GM12878 (cell line): ENCODE measurements around the gene TACC3. TPM values are rescaled to one million over a fixed set of nuclear protein-coding genes. Genes with fewer than 3 reads are reported as not detected.

ENCODE experiments used
- ATAC-seq: fragments of 200-7000 bp; cut with Tn5 transposase; 3 replicates; pipeline ENCODE4 v1.9.1; 2020; ENCODE audit warnings: mild to moderate bottlenecking, moderate library complexity
- BruUV-seq: library from RNA; stranded (reverse); fragments of 400-500 nt; replicated peaks from 2 replicates; lab custom pipeline; 2021; lab: Mats Ljungman, UMichigan
- CTCF ChIA-PET: fragments of 300-600 bp; sonication (Branson Sonifier 250); formaldehyde crosslinking; extraction: SDS; loops from one replicate; lab custom pipeline; 2021; ENCODE audit warnings: inconsistent platforms; lab: Yijun Ruan, JAX
- POLR2A ChIA-PET: fragments of 350-600 bp; formaldehyde crosslinking; extraction: SDS; loops from one replicate; lab custom pipeline; 2021; ENCODE audit warnings: inconsistent platforms; lab: Charles Lee
- RAD21 ChIA-PET: fragments of 300-600 bp; sonication (Branson Sonifier 250); formaldehyde crosslinking; loops from one replicate; lab custom pipeline; 2023; ENCODE audit warnings: antibody characterized with exemption; ENCODE audit not compliant: unreplicated experiment; lab: Charles Lee
- SMC1A ChIA-PET: fragments of 300-600 bp; sonication (Branson Sonifier 250); formaldehyde crosslinking; loops from one replicate; lab custom pipeline; 2023; ENCODE audit not compliant: unreplicated experiment, uncharacterized antibody; lab: Charles Lee
- DNase-seq: peaks from one replicate; pipeline ENCODE4 v3.0.0-alpha.2; 2011; ENCODE audit warnings: low read depth, low spot score
- FAIRE-seq: peaks from 3 replicates; lab custom pipeline; 2011; peaks lifted over from hg19 to GRCh38; lab: Jason Lieb, UNC
- H2AFZ ChIP-seq: 2 replicates; pipeline ENCODE4 v1.6.0; 2011; ENCODE audit warnings: low read depth, low read length, control low read depth; ENCODE audit not compliant: control insufficient read depth
- H3K27ac ChIP-seq: 2 replicates; pipeline ENCODE4 v1.5.1; 2011; ENCODE audit warnings: control low read depth; ENCODE audit not compliant: control insufficient read depth, insufficient read depth
- H3K27me3 ChIP-seq, 2 experiments: replicated peaks in 1 of 2; 2 replicates each; pipeline versions ENCODE4 v1.6.0 to v1.6.1; 2011; ENCODE audit warnings: low read length in 1 of 2; ENCODE audit not compliant: control insufficient read depth in 2 of 2, insufficient read depth in 2 of 2
- H3K36me3 ChIP-seq, 2 experiments: 2 replicates each; pipeline ENCODE4 v1.5.1; 2011; ENCODE audit warnings: low read length in 1 of 2; ENCODE audit not compliant: control insufficient read depth in 2 of 2, insufficient read depth in 2 of 2
- H3K4me1 ChIP-seq: 2 replicates; pipeline ENCODE4 v1.6.1; 2011; ENCODE audit warnings: mild to moderate bottlenecking, low read length, moderate library complexity, mixed read lengths; ENCODE audit not compliant: control insufficient read depth, insufficient read depth
- H3K4me2 ChIP-seq: 2 replicates; pipeline ENCODE4 v1.6.0; 2011; ENCODE audit warnings: control low read depth; ENCODE audit not compliant: control insufficient read depth, insufficient read depth
- H3K4me3 ChIP-seq: fragments of 200-600 bp; sonication (generic); 2 replicates; pipeline ENCODE4 v1.5.1; 2016
- H3K79me2 ChIP-seq: 2 replicates; pipeline ENCODE4 v1.6.0; 2011; ENCODE audit warnings: low read length; ENCODE audit not compliant: control insufficient read depth, insufficient read depth
- H3K9ac ChIP-seq: 2 replicates; pipeline ENCODE4 v1.8.0; 2011; ENCODE audit warnings: low read length, control low read depth, mixed read lengths; ENCODE audit not compliant: control insufficient read depth, insufficient read depth
- H3K9me3 ChIP-seq: replicated peaks from 3 replicates; pipeline ENCODE4 v1.5.1; 2011; ENCODE audit warnings: mild to moderate bottlenecking, low read length; ENCODE audit not compliant: control insufficient read depth, insufficient read depth
- H4K20me1 ChIP-seq: 2 replicates; pipeline ENCODE4 v1.6.0; 2011; ENCODE audit not compliant: control insufficient read depth, insufficient read depth
- CTCF ChIP-seq, 3 experiments: IDR thresholded peaks in 2 of 3; conservative IDR thresholded peaks in 1 of 3; 2 replicates each; pipeline ENCODE4 v1.5.1; 2011; ENCODE audit warnings: low read depth in 3 of 3, low read length in 3 of 3, mild to moderate bottlenecking in 3 of 3, control low read depth in 2 of 3, moderate library complexity in 2 of 3, inconsistent platforms in 1 of 3, mixed read lengths in 1 of 3; ENCODE audit not compliant: control insufficient read depth in 2 of 3, insufficient read depth in 1 of 3; ENCODE audit errors: extremely low read depth in 1 of 3
- IRF5 ChIP-seq: fragments of 450-650 bp; IDR thresholded peaks from 2 replicates; pipeline ENCODE4 v1.6.1; 2017; ENCODE audit warnings: borderline replicate concordance
- KLF5 ChIP-seq: fragments of 450-650 bp; IDR thresholded peaks from 2 replicates; pipeline ENCODE4 v1.6.1; 2014; ENCODE audit warnings: mild to moderate bottlenecking; ENCODE audit not compliant: partially characterized antibody
- MEF2A ChIP-seq: IDR thresholded peaks from 2 replicates; pipeline ENCODE4 v1.6.1; 2011; ENCODE audit warnings: low read depth, mild to moderate bottlenecking, low read length, moderate library complexity; ENCODE audit not compliant: insufficient read depth
- PML ChIP-seq: IDR thresholded peaks from 2 replicates; pipeline ENCODE4 v1.6.1; 2012; ENCODE audit warnings: low read length, inconsistent platforms
- POLR2A ChIP-seq: IDR thresholded peaks from 2 replicates; pipeline ENCODE4 v1.6.1; 2011; ENCODE audit warnings: low read depth, mild to moderate bottlenecking, low read length
- RFX5 ChIP-seq: IDR thresholded peaks from 2 replicates; pipeline ENCODE4 v1.6.1; 2011; ENCODE audit warnings: low read depth, low read length, improper control_type of control experiment
- RUNX3 ChIP-seq: IDR thresholded peaks from 2 replicates; pipeline ENCODE4 v1.6.1; 2012; ENCODE audit warnings: low read length, inconsistent platforms
- SMAD5 ChIP-seq: IDR thresholded peaks from 2 replicates; pipeline ENCODE4 v1.6.1; 2016; ENCODE audit warnings: antibody characterized with exemption, low read depth
- SPI1 ChIP-seq: IDR thresholded peaks from 2 replicates; pipeline ENCODE4 v1.6.1; 2011; ENCODE audit warnings: low read depth, mild to moderate bottlenecking, low read length, moderate library complexity, borderline replicate concordance; ENCODE audit not compliant: insufficient read depth
- ZNF274 ChIP-seq: IDR thresholded peaks from one replicate; pipeline ENCODE4 v1.8.0; 2011; ENCODE audit not compliant: insufficient read length, insufficient read depth
- ZSCAN29 ChIP-seq: fragments of 450-650 bp; IDR thresholded peaks from 2 replicates; pipeline ENCODE4 v1.6.1; 2017; ENCODE audit warnings: mild to moderate bottlenecking, moderate library complexity
- ZZZ3 ChIP-seq: IDR thresholded peaks from 2 replicates; pipeline ENCODE4 v1.6.1; 2011; ENCODE audit warnings: low read depth; ENCODE audit not compliant: control insufficient read depth, insufficient read length
- WGBS: methylation state at CpG from one replicate; pipeline ENCODE4 v1.1.6; 2016; ENCODE audit warnings: low lambda C conversion rate; ENCODE audit not compliant: insufficient replicate concordance, insufficient coverage; ENCODE audit errors: missing lambda C conversion rate; 5-methylcytosine and 5-hydroxymethylcytosine counted together
- in situ Hi-C: fragments of 300-500 bp; cut with MboI; formaldehyde crosslinking; loops from 9 replicates; pipeline ENCODE4 v1.14.3; 2018; ENCODE audit warnings: mixed read lengths
- intact Hi-C: fragments of 100-400 bp; cut with micrococcal nuclease; formaldehyde crosslinking; loops from one replicate; pipeline ENCODE4 v1.14.2; 2022; ENCODE audit not compliant: unreplicated experiment
- polyA plus RNA-seq, 11 experiments: library from polyadenylated mRNA; depleted of rRNA in 4 of 11; unstranded in 6 of 11; stranded (reverse) in 5 of 11; fragments of >200 nt; fragmentation: Nextera tagmentation in 4 of 11; fragmentation: Illumina TruSeq in 1 of 11; extraction: Ambion mirVana in 4 of 11; extraction: Trizol in 1 of 11; gene quantifications; 1 replicate in 1 of 11; 2 replicates in 10 of 11; pipeline versions ENCODE4 v1.2.1 to v1.2.3, GENCODE V29; 2011 to 2016; ENCODE audit warnings: inconsistent platforms in 2 of 11, missing spikeins in 2 of 11, low read depth in 1 of 11
- total RNA-seq, 4 experiments: library from RNA; depleted of rRNA in 3 of 4; stranded (reverse); fragments of >200 nt in 3 of 4; fragmentation: Illumina TruSeq in 1 of 4; extraction: Trizol in 1 of 4; gene quantifications; 2 replicates each; pipeline versions ENCODE4 v1.2.1 to v1.2.3, GENCODE V29; 2013 to 2021

The TACC3 gene
- total and polyA plus RNA-seq, 10 of the 15 experiments (the other 5 are each of a cell fraction or from before 2014, with no cell fraction given), result 2.8 to 121 (median 73.3) TPM

- CTCF ChIA-PET, result no interaction called here
- POLR2A ChIA-PET, result no interaction called here
- H4K20me1 ChIP-seq, result no peaks in the 10 kb centered on the region
- no peaks in the 10 kb centered on the region for H3K9me3 ChIP-seq
- no peak overlapping the region for H3K9ac ChIP-seq
- H3K4me1 ChIP-seq, result no peaks in the 10 kb centered on the region
- intact Hi-C loops (no loop called here), in situ Hi-C loops (no loop called here)
- DNase-seq (no peak), FAIRE-seq (no peak), ATAC-seq (no peak)
- RAD21 ChIA-PET, result no interaction called here
- TF ChIP-seq MEF2A (no peak), CTCF (IDR thresholded peaks at IDR 0.05 in 2 of 3, conservative IDR thresholded peaks at IDR 0.05 in 1 of 3; ENCODE audit: control insufficient read depth in 2 of 3, extremely low read depth in 1 of 3, insufficient read depth in 1 of 3, low read depth in 3 of 3, low read length in 3 of 3) (no peak), ZZZ3 (no peak), POLR2A (no peak), ZSCAN29 (no peak), PML (no peak), ZNF274 (no peak), RFX5 (no peak), SPI1 (no peak), KLF5 (no peak), SMAD5 (no peak), IRF5 (no peak), RUNX3 (no peak)
- H3K27me3 ChIP-seq, result no peaks in the 10 kb centered on the region; a peak in 1 of 4 replicates
- no peak overlapping the region for H2AFZ ChIP-seq
- SMC1A ChIA-PET, result no interaction called here
- no peak overlapping the region for H3K4me3 ChIP-seq
- 50% methylated on average over 32 of the region's 34 CpGs for WGBS
- H3K4me2 ChIP-seq, result no peak overlapping the region
- no peaks in the 10 kb centered on the region for H3K79me2 ChIP-seq
- H3K36me3 ChIP-seq, result no peaks in the 10 kb centered on the region
- H3K27ac ChIP-seq, result no peak overlapping the region
- BruUV-seq, result no TSS peak
Observed at GRCh38 chr4:1786544-1787362, 65.4 kb downstream of the TACC3 start.
